ENCODE data around the gene PKP4. TPM values are rescaled to one million over a fixed set of nuclear protein-coding genes. Genes with fewer than 3 reads are reported as not detected.

PKP4 gene
- total RNA-seq, 1 donor: 33.3 TPM

- DNase-seq (ENCODE audit: low read depth): no peak
- TF ChIP-seq, protein P1, sequence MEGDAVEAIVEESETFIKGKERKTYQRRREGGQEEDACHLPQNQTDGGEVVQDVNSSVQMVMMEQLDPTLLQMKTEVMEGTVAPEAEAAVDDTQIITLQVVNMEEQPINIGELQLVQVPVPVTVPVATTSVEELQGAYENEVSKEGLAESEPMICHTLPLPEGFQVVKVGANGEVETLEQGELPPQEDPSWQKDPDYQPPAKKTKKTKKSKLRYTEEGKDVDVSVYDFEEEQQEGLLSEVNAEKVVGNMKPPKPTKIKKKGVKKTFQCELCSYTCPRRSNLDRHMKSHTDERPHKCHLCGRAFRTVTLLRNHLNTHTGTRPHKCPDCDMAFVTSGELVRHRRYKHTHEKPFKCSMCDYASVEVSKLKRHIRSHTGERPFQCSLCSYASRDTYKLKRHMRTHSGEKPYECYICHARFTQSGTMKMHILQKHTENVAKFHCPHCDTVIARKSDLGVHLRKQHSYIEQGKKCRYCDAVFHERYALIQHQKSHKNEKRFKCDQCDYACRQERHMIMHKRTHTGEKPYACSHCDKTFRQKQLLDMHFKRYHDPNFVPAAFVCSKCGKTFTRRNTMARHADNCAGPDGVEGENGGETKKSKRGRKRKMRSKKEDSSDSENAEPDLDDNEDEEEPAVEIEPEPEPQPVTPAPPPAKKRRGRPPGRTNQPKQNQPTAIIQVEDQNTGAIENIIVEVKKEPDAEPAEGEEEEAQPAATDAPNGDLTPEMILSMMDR (IDR thresholded peaks at IDR 0.05; ENCODE audit: insufficient read depth, low read length): no peak
- H3K4me3 ChIP-seq (ENCODE audit: low read depth, low read length): no peak overlapping the region
These were observed 54.1 kb downstream of the PKP4 start for GRCh38 chr2:158510887-158511286.

- no peak overlapping the region for H3K4me3 ChIP-seq (ENCODE audit: low read depth, low read length)
These were observed 55.0 kb downstream of the PKP4 start for GRCh38 chr2:158511706-158512105.

DNA sequence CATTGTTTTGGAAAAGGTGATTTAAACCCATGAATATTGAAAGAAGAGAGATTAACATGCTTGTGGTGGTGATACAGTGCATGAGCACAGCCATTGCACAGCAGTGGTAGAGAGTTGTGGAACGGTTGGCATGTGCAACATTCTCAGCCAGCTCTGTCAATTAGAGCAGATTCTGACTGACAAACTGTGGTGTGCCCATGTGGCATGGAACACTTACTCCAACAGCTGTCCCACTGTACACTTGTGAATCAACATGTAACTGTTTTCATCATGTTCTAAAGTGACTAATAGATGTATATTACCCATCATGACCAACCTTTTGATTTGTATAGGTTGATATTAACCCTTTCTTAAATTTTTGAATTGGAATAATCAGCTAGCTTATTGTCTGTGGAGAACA, 55.6 kb downstream of the PKP4 start:
- no peak overlapping the region for H3K4me3 ChIP-seq (ENCODE audit: low read depth, low read length)
- no peak for DNase-seq (ENCODE audit: low read depth)
- TF ChIP-seq, protein P1 (IDR thresholded peaks at IDR 0.05; ENCODE audit: insufficient read depth, low read length): no peak

More at GRCh38 chr2:158511706-158512105, 55.0 kb downstream of the PKP4 start:
- no peak for DNase-seq (ENCODE audit: low read depth)
- TF ChIP-seq, protein P1 (IDR thresholded peaks at IDR 0.05; ENCODE audit: insufficient read depth, low read length): no peak

GRCh38 chr2:158513841-158514240, 57.1 kb downstream of the PKP4 start:
- DNase-seq (ENCODE audit: low read depth): no peak
- TF ChIP-seq, protein P1 (IDR thresholded peaks at IDR 0.05; ENCODE audit: insufficient read depth, low read length): no peak
- H3K4me3 ChIP-seq (ENCODE audit: low read depth, low read length): no peak overlapping the region

DNA sequence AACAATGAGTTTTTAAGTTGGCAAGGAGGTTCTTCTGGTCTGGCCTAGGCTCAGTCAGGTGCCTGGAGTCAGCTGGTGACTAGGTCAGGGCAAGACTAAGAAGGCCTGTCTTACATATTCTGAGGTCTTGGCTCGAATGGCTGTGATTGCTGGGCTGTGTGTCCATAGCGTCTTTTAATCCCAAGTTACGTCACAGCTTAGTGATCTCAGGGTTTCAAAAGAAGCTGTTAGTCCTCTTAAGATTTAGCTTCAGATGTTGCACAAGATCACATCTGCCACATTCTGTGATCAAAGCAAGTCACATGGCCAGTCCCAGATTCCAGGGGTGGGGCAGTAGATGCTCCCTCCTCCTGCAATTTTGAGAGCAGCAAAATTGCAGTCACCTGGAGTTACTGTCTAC, 61.3 kb downstream of the PKP4 start:
- DNase-seq (ENCODE audit: low read depth): peak; percentile 74
- H3K4me3 ChIP-seq (ENCODE audit: low read depth, low read length): no peak overlapping the region
- TF ChIP-seq, protein P1 (IDR thresholded peaks at IDR 0.05; ENCODE audit: insufficient read depth, low read length): no peak

GRCh38 chr2:158519481-158519880, 62.7 kb downstream of the PKP4 start:
- TF ChIP-seq, protein P1 (IDR thresholded peaks at IDR 0.05; ENCODE audit: insufficient read depth, low read length): no peak
- H3K4me3 ChIP-seq (ENCODE audit: low read depth, low read length): no peak overlapping the region
- DNase-seq (ENCODE audit: low read depth): peak; percentile 61

Data from fibroblast of the aortic adventitia (primary cell).